SH-SY5Y (cell line): ENCODE results near the gene PRUNE2.

Experiments
- GATA2 ChIP-seq: IDR thresholded peaks from 2 replicates; pipeline ENCODE4 v1.6.1; 2011; ENCODE audit warnings: mild to moderate bottlenecking, low read depth, low read length
- GATA3 ChIP-seq: IDR thresholded peaks from 2 replicates; pipeline ENCODE4 v1.6.1; 2011; ENCODE audit warnings: low read depth, mild to moderate bottlenecking, low read length, moderate library complexity

GRCh38 chr9:76902395-76902794 is 3.5 kb downstream of the PRUNE2 start:
- TF ChIP-seq GATA2 (no peak), GATA3 (no peak)
